Hepatocyte (in vitro differentiated cells): ENCODE results near the gene GPRC5B. TPM values are rescaled to one million over a fixed set of nuclear protein-coding genes. Genes with fewer than 3 reads are reported as not detected.
A peak's percentile ranks its signal among the peaks of the same experiment; 100 is the strongest.

Experiments used
- DNase-seq: peaks from one replicate; pipeline ENCODE4 v3.0.0-alpha.2; 2016; ENCODE audit warnings: low spot score
- H2AFZ ChIP-seq: fragments of 200-600 bp; sonication (generic); 2 replicates; pipeline ENCODE4 v1.6.0; 2016; ENCODE audit warnings: antibody characterized with exemption, mild to moderate bottlenecking
- H3K27ac ChIP-seq: fragments of 200-600 bp; sonication (generic); 2 replicates; pipeline ENCODE4 v1.5.1; 2016; ENCODE audit warnings: mild to moderate bottlenecking
- H3K27me3 ChIP-seq: fragments of 200-600 bp; sonication (generic); 2 replicates; pipeline ENCODE4 v1.6.1; 2016
- H3K36me3 ChIP-seq: fragments of 200-600 bp; sonication (generic); replicated peaks from 2 replicates; pipeline ENCODE4 v1.5.1; 2016; ENCODE audit warnings: low read depth; ENCODE audit not compliant: insufficient read depth
- H3K4me1 ChIP-seq: fragments of 200-600 bp; sonication (generic); 2 replicates; pipeline ENCODE4 v1.5.1; 2016; ENCODE audit warnings: mild to moderate bottlenecking, moderate library complexity; ENCODE audit not compliant: insufficient read depth
- H3K4me2 ChIP-seq: fragments of 200-600 bp; sonication (generic); 2 replicates; pipeline ENCODE4 v1.6.0; 2016
- H3K4me3 ChIP-seq: fragments of 200-600 bp; sonication (generic); 2 replicates; pipeline ENCODE4 v1.5.1; 2016; ENCODE audit warnings: mild to moderate bottlenecking
- H3K79me2 ChIP-seq: fragments of 200-600 bp; sonication (generic); 2 replicates; pipeline ENCODE4 v1.6.0; 2017; ENCODE audit warnings: mild to moderate bottlenecking
- H3K9me2 ChIP-seq: fragments of 200-600 bp; sonication (generic); replicated peaks from 2 replicates; pipeline ENCODE4 v1.6.0; 2017; ENCODE audit warnings: mild to moderate bottlenecking; ENCODE audit not compliant: insufficient read depth
- H3K9me3 ChIP-seq: fragments of 200-600 bp; sonication (generic); 2 replicates; pipeline ENCODE4 v1.5.1; 2016; ENCODE audit warnings: low read depth, mild to moderate bottlenecking
- H4K20me1 ChIP-seq: fragments of 200-600 bp; sonication (generic); 2 replicates; pipeline ENCODE4 v1.6.0; 2016; ENCODE audit warnings: mild to moderate bottlenecking; ENCODE audit not compliant: insufficient read depth, poor library complexity, severe bottlenecking
- CTCF ChIP-seq: fragments of 200-600 bp; sonication (generic); IDR thresholded peaks from 2 replicates; pipeline ENCODE4 v1.5.1; 2016; ENCODE audit warnings: antibody characterized with exemption, mild to moderate bottlenecking; ENCODE audit not compliant: poor library complexity
- EZH2 ChIP-seq: fragments of 200-600 bp; sonication (generic); IDR thresholded peaks from 2 replicates; pipeline ENCODE4 v1.6.1; 2016; ENCODE audit warnings: antibody characterized with exemption, mild to moderate bottlenecking, borderline replicate concordance
- EZH2phosphoT487 ChIP-seq: fragments of 200-600 bp; sonication (generic); IDR thresholded peaks from one replicate; pipeline ENCODE4 v1.6.1; 2018; ENCODE audit warnings: antibody characterized with exemption, mild to moderate bottlenecking, low read depth, moderate library complexity; ENCODE audit not compliant: unreplicated experiment, severe bottlenecking
- WGBS: methylation state at CpG from one replicate; pipeline ENCODE4 v1.1.6; 2016; ENCODE audit warnings: low lambda C conversion rate; ENCODE audit errors: missing lambda C conversion rate; 5-methylcytosine and 5-hydroxymethylcytosine counted together
- polyA plus RNA-seq: library from polyadenylated mRNA; unstranded; fragments of >200 nt; fragmentation: Nextera tagmentation; extraction: Ambion mirVana; gene quantifications from 2 replicates; pipeline ENCODE4 v1.2.1, GENCODE V29; 2016
- total RNA-seq: library from RNA; depleted of rRNA; stranded (reverse); fragments of >200 nt; gene quantifications from 2 replicates; pipeline ENCODE4 v1.2.3, GENCODE V29; 2014

The GPRC5B gene
- total and polyA plus RNA-seq, 2 experiments from 2014 or later = 36.2 to 73.1 TPM

GRCh38 chr16:19882646-19883045, 2.0 kb downstream of the GPRC5B start:
- Histone ChIP-seq H3K4me1 (peaks cover 5% of the 10 kb centered on the region), H3K27ac (peak overlapping the region; percentile 71), H3K36me3 (no peaks in the 10 kb centered on the region), H3K79me2 (peaks cover 56% of the 10 kb centered on the region), H4K20me1 (peaks cover 5% of the 10 kb centered on the region), H3K9me3 (no peaks in the 10 kb centered on the region), H2AFZ (peak overlapping the region; percentile 80), H3K27me3 (no peaks in the 10 kb centered on the region), H3K4me2 (peak overlapping the region; percentile 98), H3K9me2 (no peaks in the 10 kb centered on the region), H3K4me3 (peak overlapping the region; percentile 99)
- no peak for TF ChIP-seq CTCF
- TF ChIP-seq EZH2 = no peak
- no peak for TF ChIP-seq EZH2phosphoT487
- no peak for DNase-seq
- 28% methylated on average over 3 of the region's 3 CpGs for WGBS

GRCh38 chr16:19882186-19882585, 2.5 kb downstream of the GPRC5B start:
- no peaks in the 10 kb centered on the region for H3K9me3 ChIP-seq
- H2AFZ ChIP-seq = no peak overlapping the region
- H3K4me3 ChIP-seq = no peak overlapping the region
- no peak overlapping the region for H3K27ac ChIP-seq
- peaks cover 5% of the 10 kb centered on the region for H4K20me1 ChIP-seq
- H3K4me1 ChIP-seq = peaks cover 5% of the 10 kb centered on the region
- no peak for DNase-seq
- peak overlapping the region; percentile 98 for H3K4me2 ChIP-seq
- peaks cover 61% of the 10 kb centered on the region for H3K79me2 ChIP-seq
- H3K27me3 ChIP-seq = no peaks in the 10 kb centered on the region
- H3K9me2 ChIP-seq = no peaks in the 10 kb centered on the region
- WGBS = 46% methylated on average over 9 of the region's 9 CpGs
- no peaks in the 10 kb centered on the region for H3K36me3 ChIP-seq
- TF ChIP-seq CTCF = no peak
- TF ChIP-seq EZH2 = no peak
- TF ChIP-seq EZH2phosphoT487 = no peak

- Histone ChIP-seq H2AFZ (no peak overlapping the region), H3K27me3 (no peaks in the 10 kb centered on the region), H3K79me2 (peaks cover 65% of the 10 kb centered on the region), H3K9me3 (no peaks in the 10 kb centered on the region), H4K20me1 (peaks cover 5% of the 10 kb centered on the region), H3K36me3 (no peaks in the 10 kb centered on the region), H3K27ac (no peak overlapping the region), H3K4me2 (peak overlapping the region; percentile 98), H3K4me3 (no peak overlapping the region), H3K9me2 (no peaks in the 10 kb centered on the region), H3K4me1 (peaks cover 5% of the 10 kb centered on the region)
- TF ChIP-seq EZH2phosphoT487 (no peak), CTCF (no peak), EZH2 (no peak)
- 62% methylated on average over 6 of the region's 6 CpGs for WGBS
- no peak for DNase-seq
These were observed 2.9 kb downstream of the GPRC5B start for GRCh38 chr16:19881783-19882182.

- no peaks in the 10 kb centered on the region for H3K36me3 ChIP-seq
- TF ChIP-seq EZH2 = no peak
- TF ChIP-seq CTCF = no peak
- TF ChIP-seq EZH2phosphoT487 = no peak
- H3K79me2 ChIP-seq = peaks cover 72% of the 10 kb centered on the region
- peaks cover 5% of the 10 kb centered on the region for H4K20me1 ChIP-seq
- no peak overlapping the region for H3K27ac ChIP-seq
- no peak overlapping the region for H2AFZ ChIP-seq
- no peak overlapping the region for H3K4me2 ChIP-seq
- H3K9me3 ChIP-seq = no peaks in the 10 kb centered on the region
- DNase-seq = no peak
- no peaks in the 10 kb centered on the region for H3K9me2 ChIP-seq
- 95% methylated on average over 7 of the region's 7 CpGs for WGBS
- H3K4me1 ChIP-seq = peaks cover 5% of the 10 kb centered on the region
- no peak overlapping the region for H3K4me3 ChIP-seq
- no peaks in the 10 kb centered on the region for H3K27me3 ChIP-seq
These were observed 3.6 kb downstream of the GPRC5B start for GRCh38 chr16:19881028-19881427.
